Muscle of leg (tissue), 11 donors: ENCODE measurements around the gene RPTOR. TPM values are rescaled to one million over a fixed set of nuclear protein-coding genes. Genes with fewer than 3 reads are reported as not detected.

ENCODE experiments used
- DNase-seq: peaks from one replicate; pipeline ENCODE4 v3.0.0; 2013
- H3K27ac ChIP-seq: one replicate; pipeline ENCODE4 v1.5.1; 2013; ENCODE audit warnings: mild to moderate bottlenecking, low read length, control low read depth
- H3K27me3 ChIP-seq: one replicate; pipeline ENCODE4 v1.6.1; 2013; ENCODE audit warnings: low read length; ENCODE audit not compliant: control insufficient read depth, insufficient read depth
- H3K36me3 ChIP-seq: one replicate; pipeline ENCODE4 v1.6.1; 2013; ENCODE audit warnings: low read length; ENCODE audit not compliant: control insufficient read depth, insufficient read depth
- H3K4me1 ChIP-seq: one replicate; pipeline ENCODE4 v1.6.1; 2013; ENCODE audit warnings: low read length; ENCODE audit not compliant: control insufficient read depth, insufficient read depth
- H3K4me3 ChIP-seq: one replicate; pipeline ENCODE4 v1.5.1; 2013; ENCODE audit warnings: low read length, control low read depth
- H3K9me3 ChIP-seq: replicated peaks from 2 replicates; pipeline ENCODE4 v1.6.1; 2013; ENCODE audit warnings: low read depth, low read length; ENCODE audit not compliant: control insufficient read depth
- WGBS: methylation state at CpG from one replicate; pipeline ENCODE4 v1.1.5; 2013; ENCODE audit warnings: missing lambda C conversion rate; ENCODE audit not compliant: insufficient coverage; 5-methylcytosine and 5-hydroxymethylcytosine counted together
- polyA plus RNA-seq, 8 donors: library from polyadenylated mRNA; unstranded; fragments of 120-200 nt; gene quantifications; one replicate each; pipeline versions ENCODE4 v1.2.1 to v1.2.3, GENCODE V29; 2013; ENCODE audit warnings: inconsistent platforms in 1 of 8, low replicate concordance in 1 of 8; ENCODE audit not compliant: insufficient read length in 8 of 8, insufficient read depth in 1 of 8
- total RNA-seq: library from RNA; stranded (reverse); fragments of 120-200 nt; gene quantifications from one replicate; pipeline ENCODE4 v1.2.4, GENCODE V29; 2013

RPTOR gene
- total and polyA plus RNA-seq, 9 donors, result 17.3 to 23.7 (median 20.0) TPM

DNA sequence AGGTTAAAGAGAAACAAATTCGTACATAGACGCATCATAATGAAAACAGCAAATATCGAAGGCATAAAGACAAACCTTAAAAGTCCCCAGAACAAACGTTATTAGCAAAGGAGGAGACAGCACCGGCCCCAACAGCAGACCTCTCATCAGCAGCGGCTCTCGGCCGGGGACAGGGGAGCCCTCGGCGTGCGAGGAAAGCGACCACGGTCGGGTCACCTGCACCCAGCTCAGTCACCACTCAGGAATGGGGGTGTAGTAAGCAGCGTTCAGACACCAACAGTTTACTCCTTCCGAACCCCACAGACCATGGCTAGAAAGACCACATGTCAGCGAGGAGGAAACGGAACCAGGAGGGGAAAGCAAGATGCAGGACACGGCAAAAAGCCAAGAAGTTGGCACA is 337.7 kb downstream of the RPTOR start:
- Histone ChIP-seq H3K27me3 (no peaks in the 10 kb centered on the region), H3K4me1 (peaks cover 19% of the 10 kb centered on the region), H3K4me3 (no peak overlapping the region), H3K9me3 (no peaks in the 10 kb centered on the region), H3K36me3 (peaks cover 43% of the 10 kb centered on the region), H3K27ac (no peak overlapping the region)
- DNase-seq, result no peak
- WGBS, result 90% methylated on average over 12 of the region's 19 CpGs

DNA sequence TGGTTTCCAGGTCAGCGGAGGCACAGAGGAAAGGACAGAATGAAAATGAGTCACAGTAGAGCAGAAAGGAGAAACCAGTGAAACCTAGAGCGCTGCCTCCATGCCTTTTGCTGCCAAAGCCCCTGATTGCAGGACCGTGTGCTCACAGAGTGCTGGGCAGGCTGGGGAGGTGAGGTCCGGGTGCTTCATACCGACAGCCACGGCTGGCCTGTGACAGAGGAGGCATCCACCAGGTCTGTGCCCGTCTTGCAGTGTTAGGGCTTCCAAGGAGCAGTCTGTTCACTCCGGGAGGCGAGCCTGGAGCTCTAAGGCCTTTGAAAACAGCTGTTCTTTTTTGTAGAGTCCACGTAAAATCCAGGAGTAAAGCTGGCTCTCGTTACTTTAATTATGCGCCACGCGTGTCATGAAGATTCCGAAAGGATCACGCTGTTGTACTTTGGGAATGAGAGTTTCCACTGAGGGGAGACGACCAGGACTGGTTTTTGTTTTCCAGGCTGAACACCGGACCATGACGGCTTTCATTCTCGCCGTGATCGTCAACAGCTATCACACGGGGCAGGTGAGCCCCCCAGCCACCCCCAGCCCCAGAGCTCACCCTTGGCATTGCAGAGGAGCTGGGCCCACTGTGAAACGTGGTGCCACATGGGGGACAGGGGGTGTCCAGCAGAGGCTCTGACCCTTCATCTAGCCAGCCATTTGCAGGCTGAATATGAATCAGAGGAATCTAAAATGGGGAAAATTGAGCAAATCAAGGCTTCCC is 338.5 kb downstream of the RPTOR start:
- Histone ChIP-seq H3K36me3 (peaks cover 45% of the 10 kb centered on the region), H3K27me3 (no peaks in the 10 kb centered on the region), H3K4me3 (no peak overlapping the region), H3K4me1 (peaks cover 12% of the 10 kb centered on the region), H3K27ac (no peak overlapping the region), H3K9me3 (no peaks in the 10 kb centered on the region)
- no peak for DNase-seq
- 86% methylated on average over 22 of the region's 24 CpGs for WGBS

DNA sequence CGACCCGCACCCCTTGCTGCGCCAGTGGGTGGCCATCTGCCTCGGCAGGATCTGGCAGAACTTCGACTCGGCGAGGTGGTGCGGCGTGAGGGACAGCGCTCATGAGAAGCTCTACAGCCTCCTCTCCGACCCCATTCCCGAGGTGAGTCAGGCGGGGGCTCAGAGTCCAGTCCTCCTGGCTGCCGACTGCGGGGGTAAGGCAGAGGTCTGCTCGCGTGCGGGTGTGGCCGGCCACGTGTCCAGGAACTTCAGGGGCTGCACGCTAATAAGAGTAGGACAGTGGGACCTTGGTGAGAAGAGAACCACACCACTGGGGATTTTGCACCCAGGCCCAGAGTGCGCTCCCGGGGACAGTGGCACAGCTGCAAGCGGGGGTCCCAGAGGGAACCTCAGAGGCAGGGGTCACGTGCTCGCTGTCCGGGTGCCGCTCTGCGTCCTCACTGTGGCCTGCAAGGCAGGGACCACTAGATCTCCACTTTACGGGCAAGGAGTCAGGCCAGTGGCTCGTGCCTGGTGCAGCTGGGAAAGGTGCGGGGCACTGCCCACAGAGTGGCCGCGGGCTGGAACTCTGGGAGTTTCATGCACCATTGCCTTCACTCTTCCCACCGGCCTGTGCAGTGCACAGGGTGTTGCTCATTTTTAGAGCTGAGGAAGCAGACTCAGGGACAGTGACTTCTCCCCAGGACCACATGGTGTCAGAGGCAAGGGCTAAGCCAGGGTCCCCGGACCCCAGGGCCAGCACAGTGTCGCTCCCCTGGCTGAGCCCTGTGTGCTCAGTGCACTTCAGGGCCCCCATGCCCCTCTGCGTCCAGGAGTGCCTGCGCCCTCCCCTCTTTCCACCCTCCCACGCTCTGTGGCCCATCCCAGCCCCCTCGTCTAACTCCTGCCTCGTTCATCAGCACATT is 339.4 kb downstream of the RPTOR start:
- DNase-seq, result no peak
- no peaks in the 10 kb centered on the region for H3K27me3 ChIP-seq
- no peak overlapping the region for H3K4me3 ChIP-seq
- H3K36me3 ChIP-seq, result peaks cover 45% of the 10 kb centered on the region
- no peak overlapping the region for H3K27ac ChIP-seq
- H3K9me3 ChIP-seq, result no peaks in the 10 kb centered on the region
- WGBS, result 91% methylated on average over 41 of the region's 42 CpGs
- H3K4me1 ChIP-seq, result peaks cover 11% of the 10 kb centered on the region

DNA sequence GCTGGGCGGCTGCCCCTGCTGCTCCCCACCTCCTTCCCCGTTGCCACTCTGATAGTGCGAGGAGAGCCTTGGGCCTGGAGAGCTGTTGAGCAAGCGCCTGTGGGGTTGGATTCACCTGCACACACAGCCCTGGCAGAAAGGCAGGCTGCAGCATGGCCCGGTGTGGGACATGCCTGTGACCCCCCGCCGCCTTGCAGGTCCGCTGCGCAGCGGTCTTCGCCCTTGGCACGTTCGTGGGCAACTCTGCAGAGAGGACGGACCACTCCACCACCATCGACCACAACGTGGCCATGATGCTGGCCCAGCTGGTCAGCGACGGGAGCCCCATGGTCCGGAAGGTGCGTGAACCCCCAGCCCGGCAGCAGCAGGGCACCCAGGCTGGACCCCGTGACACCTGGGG is 340.2 kb downstream of the RPTOR start:
- 95% methylated on average over 22 of the region's 22 CpGs for WGBS
- DNase-seq, result no peak
- H3K36me3 ChIP-seq, result peaks cover 45% of the 10 kb centered on the region

DNA sequence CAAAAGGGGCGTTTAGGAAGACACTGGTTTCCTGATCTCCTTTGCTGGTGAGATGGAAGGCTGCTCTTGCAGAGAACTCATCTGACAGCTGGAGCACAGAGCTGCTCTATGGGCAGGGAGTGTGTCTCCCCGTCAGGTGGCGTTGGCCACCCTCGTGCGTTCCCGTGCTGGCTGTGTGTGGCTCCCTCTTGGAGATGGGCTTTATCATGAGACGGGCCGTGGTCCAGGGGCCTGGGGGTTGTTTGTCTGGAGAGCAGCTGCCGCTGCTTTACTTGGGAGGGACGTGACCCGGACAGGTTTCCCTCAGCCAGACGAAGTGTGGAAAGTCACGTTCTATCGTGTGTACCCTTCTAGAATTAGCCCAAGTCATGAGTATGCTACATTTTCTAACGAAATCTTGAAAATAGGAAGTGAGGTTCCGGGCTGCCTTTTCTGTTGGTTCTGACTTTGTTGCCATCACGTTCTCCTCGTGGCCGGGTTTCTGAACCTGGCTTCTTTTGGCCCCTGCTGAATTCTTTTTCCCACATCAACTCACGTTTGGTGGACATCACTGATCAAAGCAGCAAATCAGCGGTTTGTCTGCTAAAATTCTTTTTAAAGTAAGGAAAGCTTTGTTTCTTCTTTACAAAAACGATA is 341.4 kb downstream of the RPTOR start:
- H3K9me3 ChIP-seq, result no peaks in the 10 kb centered on the region
- no peak overlapping the region for H3K27ac ChIP-seq
- H3K4me1 ChIP-seq, result peaks cover 12% of the 10 kb centered on the region
- WGBS, result 84% methylated on average over 16 of the region's 22 CpGs
- no peak overlapping the region for H3K4me3 ChIP-seq
- DNase-seq, result no peak
- H3K36me3 ChIP-seq, result peaks cover 40% of the 10 kb centered on the region
- H3K27me3 ChIP-seq, result no peaks in the 10 kb centered on the region

More for the DNA sequence above, 340.2 kb downstream of the RPTOR start:
- no peak overlapping the region for H3K4me3 ChIP-seq
- peaks cover 9% of the 10 kb centered on the region for H3K4me1 ChIP-seq
- H3K27me3 ChIP-seq, result no peaks in the 10 kb centered on the region
- no peak overlapping the region for H3K27ac ChIP-seq
- no peaks in the 10 kb centered on the region for H3K9me3 ChIP-seq

DNA sequence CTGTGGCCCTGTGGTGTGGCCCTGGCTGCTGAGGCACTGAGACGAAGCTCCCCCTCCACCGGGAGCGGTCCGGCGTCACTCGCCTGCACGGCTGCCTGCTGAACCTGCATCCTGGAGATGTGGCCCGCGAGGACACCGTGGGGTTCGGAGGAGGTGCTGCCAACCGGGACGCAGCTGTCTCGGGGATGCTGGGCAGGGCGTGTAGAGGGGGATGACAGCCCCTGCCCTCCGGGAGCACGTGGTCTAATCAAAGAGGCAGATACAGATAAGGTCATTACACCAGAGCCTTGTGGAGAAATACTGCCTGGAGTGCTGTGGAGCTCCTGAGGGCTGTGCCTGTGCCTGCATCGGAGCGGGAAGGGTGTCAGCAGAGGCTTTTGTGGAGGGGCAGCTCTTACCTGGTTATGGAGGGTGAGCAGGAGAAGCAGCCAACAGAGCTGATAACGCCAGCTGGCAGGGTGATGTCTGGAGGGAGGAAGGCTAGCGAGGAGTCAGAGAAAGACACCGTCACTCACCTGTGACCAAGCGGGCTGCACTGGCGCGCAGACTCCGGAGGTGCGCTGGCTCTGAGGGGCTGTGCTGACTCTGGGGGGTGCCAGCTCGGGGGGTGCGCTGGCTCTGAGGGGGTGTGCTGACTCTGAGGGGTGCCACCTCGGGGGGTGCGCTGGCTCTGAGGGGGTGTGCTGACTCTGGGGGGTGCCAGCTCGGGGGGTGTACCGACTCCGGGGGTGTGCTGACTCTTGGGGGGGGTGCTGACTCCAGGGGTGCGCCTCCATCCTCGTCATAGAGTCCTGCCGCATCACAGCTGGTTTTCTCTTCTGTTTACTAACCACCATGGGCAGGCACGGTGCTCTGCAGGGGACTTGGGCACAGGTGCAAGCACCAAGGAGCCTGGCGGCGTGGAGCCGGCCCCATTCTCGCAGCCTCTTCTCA is 342.3 kb downstream of the RPTOR start:
- no peak overlapping the region for H3K27ac ChIP-seq
- WGBS, result 93% methylated on average over 19 of the region's 42 CpGs
- no peak overlapping the region for H3K4me3 ChIP-seq
- H3K4me1 ChIP-seq, result peaks cover 20% of the 10 kb centered on the region
- H3K27me3 ChIP-seq, result no peaks in the 10 kb centered on the region
- DNase-seq, result no peak
- H3K36me3 ChIP-seq, result peaks cover 38% of the 10 kb centered on the region
- H3K9me3 ChIP-seq, result no peaks in the 10 kb centered on the region

DNA sequence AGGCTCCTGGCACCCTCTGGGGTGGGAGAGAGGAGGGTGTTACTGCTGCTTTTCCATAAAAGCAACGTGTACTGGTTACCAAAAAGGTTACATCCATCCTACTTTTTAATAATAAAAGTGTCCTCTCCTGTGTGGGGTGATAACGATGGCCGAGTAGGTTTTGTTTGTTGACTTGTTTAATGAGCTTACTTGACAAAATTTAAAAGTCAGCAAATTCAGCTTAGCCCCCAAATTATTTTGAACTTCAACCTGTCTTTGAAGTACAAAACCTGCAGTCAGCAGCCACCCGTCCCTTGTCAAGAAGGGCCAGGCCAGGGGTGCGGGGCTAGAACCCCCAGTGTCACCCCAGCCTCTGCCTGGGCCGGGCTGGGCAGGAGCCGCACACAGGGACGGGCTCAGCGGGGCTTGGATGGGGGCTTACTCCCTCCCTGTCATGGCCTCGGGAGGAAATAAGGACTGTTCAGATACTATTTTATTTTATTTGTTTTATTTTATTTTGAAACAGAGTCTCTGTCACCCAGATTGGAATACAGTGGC is 343.1 kb downstream of the RPTOR start:
- Histone ChIP-seq H3K27ac (no peak overlapping the region), H3K4me3 (no peak overlapping the region), H3K9me3 (no peaks in the 10 kb centered on the region), H3K36me3 (peaks cover 38% of the 10 kb centered on the region), H3K27me3 (no peaks in the 10 kb centered on the region), H3K4me1 (peaks cover 28% of the 10 kb centered on the region)
- DNase-seq, result no peak
- 84% methylated on average over 2 of the region's 10 CpGs for WGBS

DNA sequence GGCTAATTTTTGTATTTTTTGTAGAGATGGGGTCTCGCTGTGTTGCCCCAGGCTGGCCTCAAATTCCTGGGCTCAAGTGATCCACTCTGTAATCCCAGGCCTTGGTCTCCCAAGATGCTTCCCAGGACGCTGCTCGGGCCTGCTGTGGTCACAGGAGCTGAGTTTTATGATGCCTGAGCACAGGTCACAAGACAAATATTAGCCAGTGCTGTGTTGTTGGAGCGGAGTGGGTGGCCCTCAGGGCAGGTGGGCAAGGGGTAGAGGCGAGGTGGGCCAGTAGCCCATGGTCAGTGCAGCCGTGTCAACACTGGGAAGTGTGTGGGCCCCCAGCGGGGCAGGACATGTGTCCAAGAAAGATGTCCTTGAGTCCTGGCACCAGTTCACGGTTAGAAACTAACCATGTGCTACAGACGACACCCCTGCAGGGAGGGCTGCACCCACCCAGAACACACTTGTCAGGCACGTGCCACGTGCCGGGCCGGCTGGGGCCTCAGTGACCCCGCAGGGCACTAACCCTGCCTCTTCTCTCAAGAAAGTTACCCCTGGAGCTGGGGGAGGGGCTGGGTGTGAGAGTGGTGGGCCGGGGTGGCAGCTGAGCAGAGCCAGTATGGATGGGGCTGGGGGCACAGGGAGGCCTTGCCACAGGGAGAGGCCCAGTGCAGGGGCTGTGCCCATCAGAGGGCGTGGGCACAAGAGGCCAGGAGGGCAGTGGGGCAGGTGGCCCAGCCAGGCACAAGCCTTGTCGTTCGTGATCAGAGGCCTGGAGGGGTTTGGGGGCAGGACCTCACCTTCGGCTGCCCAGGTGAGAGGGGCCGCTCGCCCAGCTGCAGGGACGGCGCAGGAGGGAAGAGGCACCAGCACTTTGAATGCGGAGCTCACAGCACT is 343.9 kb downstream of the RPTOR start:
- Histone ChIP-seq H3K36me3 (peaks cover 43% of the 10 kb centered on the region), H3K9me3 (no peaks in the 10 kb centered on the region), H3K4me3 (no peak overlapping the region), H3K27me3 (no peaks in the 10 kb centered on the region), H3K4me1 (peaks cover 32% of the 10 kb centered on the region), H3K27ac (no peak overlapping the region)
- 94% methylated on average over 18 of the region's 24 CpGs for WGBS
- DNase-seq, result no peak
